ENCODE measurements around the gene RAB35.

The RAB35 gene

GRCh38 chr12:120086801-120087621 is 29.5 kb downstream of the RAB35 start:
- peak; percentile 99 for DNase-seq (ENCODE audit: low read depth)

GRCh38 chr12:120085920-120086645 is 30.5 kb downstream of the RAB35 start:
- DNase-seq (ENCODE audit: low read depth) = no peak

GRCh38 chr12:120081641-120082040 is 34.9 kb downstream of the RAB35 start:
- DNase-seq (ENCODE audit: low read depth) = no peak

GRCh38 chr12:120079411-120080400 is 36.8 kb downstream of the RAB35 start:
- no peak for DNase-seq (ENCODE audit: low read depth)

DNA sequence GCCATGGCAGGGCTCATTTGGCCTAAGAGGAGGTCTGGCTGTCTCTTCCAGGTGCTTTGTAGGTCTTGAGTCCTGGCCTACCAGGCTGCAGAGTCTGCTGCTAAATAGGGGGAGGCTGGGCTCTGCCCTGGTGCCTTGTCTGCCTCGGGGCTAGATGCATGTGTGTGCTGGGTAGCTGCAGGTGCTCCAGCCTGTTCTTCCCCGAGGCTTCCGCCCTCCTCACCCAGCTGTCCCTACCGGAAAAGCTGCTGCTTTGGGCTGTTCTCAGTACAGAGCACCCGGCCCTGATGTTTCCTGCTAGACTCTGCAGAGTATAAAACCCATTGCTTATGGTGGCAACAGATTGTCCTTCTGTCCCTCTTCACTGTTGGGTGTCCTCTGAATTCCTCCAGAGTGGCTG is 37.7 kb downstream of the RAB35 start:
- DNase-seq (ENCODE audit: low read depth) = no peak

GRCh38 chr12:120077260-120077659 is 39.3 kb downstream of the RAB35 start:
- no peak for DNase-seq (ENCODE audit: low read depth)

GRCh38 chr12:120076651-120077050 is 39.9 kb downstream of the RAB35 start:
- no peak for DNase-seq (ENCODE audit: low read depth)

- no peak for DNase-seq (ENCODE audit: low read depth)
These were observed 41.4 kb downstream of the RAB35 start for GRCh38 chr12:120075034-120075616.

GRCh38 chr12:120072472-120073249 is 43.9 kb downstream of the RAB35 start:
- DNase-seq (ENCODE audit: low read depth) = no peak

DNA sequence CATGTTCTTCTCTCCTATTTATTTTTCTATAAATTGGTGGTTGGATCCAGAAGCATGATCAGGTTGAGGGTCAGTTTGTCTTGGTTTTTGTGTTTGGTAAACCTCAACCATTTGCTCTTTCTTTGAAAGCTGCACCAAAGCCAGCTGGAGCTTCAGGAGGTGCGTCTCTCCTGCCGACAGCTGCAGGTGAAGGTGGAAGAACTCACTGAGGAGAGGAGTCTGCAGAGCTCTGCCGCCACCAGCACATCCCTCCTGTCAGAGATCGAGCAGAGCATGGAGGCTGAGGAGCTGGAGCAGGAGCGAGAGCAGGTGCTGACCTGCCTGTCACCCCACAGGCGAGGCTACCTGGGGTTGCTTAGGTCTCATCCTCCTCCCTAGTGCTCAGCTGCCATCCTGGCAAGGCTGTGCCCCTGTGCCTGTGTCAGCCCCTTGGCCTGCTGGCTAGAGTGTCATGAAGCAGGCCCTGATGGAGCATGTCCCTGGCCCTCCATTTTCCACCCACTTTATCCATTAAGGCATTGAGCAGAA is 45.0 kb downstream of the RAB35 start:
- DNase-seq (ENCODE audit: low read depth) = no peak

GRCh38 chr12:120069278-120069677 is 47.3 kb downstream of the RAB35 start:
- no peak for DNase-seq (ENCODE audit: low read depth)

GRCh38 chr12:120067901-120068300 is 48.7 kb downstream of the RAB35 start:
- DNase-seq (ENCODE audit: low read depth) = no peak

GRCh38 chr12:120067084-120067869 is 49.3 kb downstream of the RAB35 start:
- DNase-seq (ENCODE audit: low read depth) = no peak

DNA sequence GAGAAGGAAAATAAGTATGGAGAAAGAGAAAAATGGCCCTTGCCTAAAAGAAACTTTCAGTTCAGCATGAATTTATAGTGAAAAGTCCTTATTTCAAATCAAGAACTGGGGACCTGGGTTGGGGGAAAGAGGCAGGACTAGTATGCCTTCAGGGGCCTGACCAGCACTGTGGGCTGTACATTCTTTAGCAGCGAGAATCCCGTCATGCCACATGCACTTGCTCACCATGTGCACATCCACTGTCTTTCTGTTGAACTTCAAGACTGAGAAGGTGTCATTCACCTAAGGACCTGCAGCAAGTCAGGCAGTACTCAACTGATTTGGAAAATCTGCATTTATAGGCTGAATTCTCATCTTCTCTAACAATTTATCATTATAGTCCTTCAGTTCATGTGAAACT is 50.2 kb downstream of the RAB35 start:
- no peak for DNase-seq (ENCODE audit: low read depth)

DNA sequence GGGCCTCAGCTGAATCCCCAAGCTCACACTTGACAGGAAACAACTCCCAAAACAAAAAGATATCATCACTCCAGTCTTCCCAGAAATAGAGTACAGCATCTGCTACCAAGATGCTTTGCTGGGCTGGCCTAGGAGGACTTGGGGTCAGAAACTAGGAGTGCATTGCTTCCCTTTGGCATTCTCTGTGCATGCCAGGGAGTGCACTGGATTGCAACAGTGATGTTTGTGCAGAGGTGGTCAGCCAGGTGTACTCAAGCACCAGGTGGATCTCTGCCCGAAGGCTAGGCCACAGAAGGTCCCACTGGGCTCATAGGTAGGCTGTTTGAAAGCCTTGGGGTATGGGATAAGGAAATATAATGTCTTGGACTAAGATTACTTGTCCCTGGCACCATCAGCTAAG is 51.1 kb downstream of the RAB35 start:
- DNase-seq (ENCODE audit: low read depth) = no peak

DNA sequence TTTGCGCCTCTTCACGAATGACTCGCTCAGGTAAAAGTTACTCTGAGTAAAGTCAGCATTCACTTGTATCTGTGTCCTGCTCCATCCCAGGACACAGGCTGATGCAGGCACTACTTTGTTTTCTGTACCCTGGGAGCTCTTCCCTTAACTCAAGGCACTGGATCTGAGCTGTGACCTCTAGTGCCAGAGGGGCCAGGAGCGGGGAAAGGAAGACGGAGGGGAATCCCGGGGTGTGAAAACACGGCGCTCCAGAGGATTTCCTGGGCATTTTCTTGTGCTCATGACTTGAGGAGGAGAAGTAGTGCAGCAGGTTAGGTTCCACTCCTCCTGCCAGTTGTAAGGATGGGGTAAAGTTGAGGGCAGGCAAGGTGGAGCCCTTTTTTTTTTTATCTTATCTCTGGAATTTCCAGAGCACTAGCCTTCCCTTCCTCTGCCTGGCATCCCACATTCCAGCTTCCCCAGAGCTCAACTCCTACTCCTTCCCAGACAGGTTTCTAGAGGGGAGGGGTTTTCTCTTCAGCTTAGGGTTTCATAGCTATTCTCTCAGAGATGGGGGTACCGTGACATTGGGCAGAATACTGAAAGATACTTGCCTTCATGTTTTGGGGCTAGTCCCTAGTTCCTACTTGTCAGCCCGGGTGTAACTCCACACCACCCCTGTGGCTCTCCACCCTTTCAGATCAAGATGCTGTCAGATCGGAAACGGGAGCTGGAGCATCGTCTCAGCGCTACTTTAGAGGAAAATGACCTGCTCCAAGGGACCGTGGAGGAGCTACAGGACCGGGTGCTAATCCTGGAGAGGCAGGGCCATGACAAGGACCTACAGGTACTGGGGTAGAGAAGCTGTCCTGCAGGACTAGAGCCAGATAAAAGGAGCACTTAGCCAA is 52.3 kb downstream of the RAB35 start:
- DNase-seq (ENCODE audit: low read depth) = no peak

- DNase-seq (ENCODE audit: low read depth) = no peak
These were observed 53.5 kb downstream of the RAB35 start for GRCh38 chr12:120062976-120063579.

DNA sequence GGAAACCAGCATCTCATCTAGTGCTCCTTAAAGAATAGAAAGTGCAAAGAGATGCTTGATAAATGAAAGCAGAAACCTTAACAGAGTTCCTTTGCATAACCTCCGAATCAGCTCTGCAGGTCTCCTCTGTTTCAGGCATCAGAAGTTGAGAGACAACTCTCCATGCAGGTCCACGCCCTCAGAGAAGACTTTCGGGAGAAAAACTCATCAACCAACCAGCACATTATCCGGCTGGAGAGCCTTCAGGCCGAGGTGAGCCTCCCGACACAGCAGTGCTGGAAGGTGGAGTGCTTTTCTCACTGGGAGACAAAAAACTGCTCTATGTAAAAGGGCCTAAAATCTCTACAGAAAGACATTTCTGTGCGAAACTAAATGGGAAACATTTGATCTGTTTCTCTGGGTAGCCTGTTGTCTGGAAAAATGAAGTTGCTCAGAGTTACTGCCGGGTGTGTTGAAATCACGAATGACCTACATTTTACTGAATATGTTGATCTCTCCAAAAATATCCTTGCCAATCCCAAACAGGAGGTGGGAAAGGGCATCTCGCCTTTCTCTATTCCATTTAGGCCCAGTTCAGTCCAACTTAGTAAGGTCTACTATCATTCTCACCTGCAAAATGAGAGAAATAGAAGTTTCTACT is 54.9 kb downstream of the RAB35 start:
- DNase-seq (ENCODE audit: low read depth) = no peak
